ENCODE results near the gene EYA2.

The EYA2 gene

DNA sequence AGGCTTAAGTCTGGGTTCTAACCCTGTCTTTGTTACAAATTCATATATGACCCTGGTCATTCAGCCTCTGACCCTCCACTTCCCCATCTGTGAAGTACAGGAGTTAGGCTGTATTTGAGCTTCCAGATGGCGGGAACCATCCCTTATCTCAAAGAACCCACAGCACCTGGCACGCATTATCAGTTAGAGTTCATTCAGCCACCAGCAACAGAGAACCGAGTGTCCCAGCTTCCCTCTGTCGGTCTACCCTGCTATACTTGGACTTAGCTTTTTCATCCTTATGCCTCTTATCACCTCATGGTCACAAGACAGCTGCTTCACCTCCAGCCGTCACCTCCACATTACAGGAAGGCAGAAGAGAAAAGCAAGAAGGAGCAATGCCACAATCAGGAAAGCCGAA lies 147.8 kb downstream of the EYA2 start:
- DNase-seq, result no peak

DNA sequence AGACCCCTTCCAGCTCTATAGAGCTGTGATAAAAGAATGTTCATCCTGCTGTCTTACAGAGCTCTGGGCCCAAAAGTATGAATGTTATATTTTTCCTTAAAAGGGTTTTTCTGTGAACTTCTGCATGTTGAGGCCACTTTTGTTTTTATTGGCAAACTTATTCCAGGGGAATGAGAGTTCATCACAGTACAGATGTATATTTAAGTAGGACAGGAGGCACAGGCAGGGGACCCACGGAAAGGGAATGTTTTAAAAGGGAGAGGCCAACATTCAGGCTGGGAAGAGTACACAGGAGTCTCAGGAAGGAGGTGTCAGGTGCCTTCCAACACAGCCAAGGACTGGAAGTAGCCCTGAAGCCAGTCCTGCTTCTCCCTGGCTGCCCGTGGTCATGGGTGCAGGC lies 148.4 kb downstream of the EYA2 start:
- no peak for DNase-seq

DNA sequence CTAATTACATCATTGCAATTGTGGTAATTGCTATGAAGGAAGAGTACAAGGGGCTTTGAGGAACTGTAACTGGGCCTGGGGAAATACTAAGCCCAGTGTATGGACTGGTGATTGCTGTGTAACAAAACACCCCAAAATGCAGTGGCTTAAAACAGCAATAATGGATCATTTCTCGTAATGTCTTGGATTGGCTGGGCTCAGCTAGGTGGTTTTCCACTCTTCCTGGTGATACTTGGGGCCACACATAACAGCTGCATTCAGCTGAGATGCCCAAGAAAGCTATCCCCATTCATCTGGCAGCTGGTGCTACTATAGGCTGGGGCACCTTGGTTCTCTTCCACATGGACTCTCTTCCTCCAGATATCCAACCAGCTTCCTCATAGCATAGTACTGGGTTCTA lies 150.3 kb downstream of the EYA2 start:
- no peak for DNase-seq

DNA sequence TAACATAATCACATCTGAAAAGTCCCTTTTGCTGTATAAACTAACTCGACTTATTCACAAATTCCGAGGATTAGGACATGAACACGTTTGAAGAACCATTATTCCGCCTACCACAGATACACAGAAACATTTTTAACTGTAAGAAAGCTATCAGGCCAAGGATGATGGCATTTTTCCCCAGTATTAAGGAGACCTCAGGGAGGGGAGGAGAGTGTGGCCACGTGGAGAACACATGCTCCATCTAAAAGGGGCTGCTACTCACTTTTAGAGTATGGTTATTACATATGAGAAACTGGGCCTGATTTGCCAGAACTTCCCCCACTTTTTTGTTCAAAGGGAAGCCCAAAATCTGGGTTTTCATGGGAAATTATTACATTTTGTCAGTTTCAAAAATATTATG lies 153.4 kb downstream of the EYA2 start:
- DNase-seq, result no peak

DNA sequence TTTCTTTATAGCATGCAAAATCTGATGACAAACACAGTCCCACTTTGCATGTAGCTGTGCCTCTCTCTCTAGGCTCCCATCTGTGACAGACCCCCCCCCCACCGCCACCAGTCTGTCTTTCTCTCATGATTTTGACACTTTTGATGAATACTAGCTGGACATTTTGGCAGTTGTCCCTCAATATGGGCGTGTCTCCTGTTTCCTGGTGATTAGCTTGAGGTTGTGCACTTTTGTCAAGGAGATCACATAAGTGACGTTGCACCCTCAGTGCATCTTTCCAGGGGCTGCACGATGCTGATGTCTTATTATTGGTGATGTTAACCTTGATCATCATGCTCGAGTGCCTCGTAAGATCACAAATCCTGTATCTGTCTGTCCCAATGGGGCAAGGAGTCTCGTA lies 155.1 kb downstream of the EYA2 start:
- no peak for DNase-seq

DNA sequence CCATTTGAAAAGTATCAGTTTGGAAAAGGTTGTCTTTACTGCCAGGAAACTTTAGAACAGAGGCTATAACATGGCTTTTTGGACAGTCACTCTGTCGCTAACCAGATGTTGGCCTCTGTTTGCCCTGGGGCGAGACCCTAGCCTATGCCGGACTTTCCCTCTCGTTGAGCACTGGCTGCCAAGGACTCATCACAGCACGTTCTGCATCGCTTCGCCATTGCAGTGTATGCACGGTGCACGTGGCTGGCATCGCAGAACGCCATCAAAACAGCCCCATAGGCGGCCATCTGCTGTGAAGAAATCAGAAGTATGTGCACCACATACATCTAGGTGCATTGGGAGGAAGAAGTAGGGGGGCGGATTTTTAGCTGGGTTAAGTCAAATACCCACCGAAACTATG lies 156.4 kb downstream of the EYA2 start:
- no peak for DNase-seq

DNA sequence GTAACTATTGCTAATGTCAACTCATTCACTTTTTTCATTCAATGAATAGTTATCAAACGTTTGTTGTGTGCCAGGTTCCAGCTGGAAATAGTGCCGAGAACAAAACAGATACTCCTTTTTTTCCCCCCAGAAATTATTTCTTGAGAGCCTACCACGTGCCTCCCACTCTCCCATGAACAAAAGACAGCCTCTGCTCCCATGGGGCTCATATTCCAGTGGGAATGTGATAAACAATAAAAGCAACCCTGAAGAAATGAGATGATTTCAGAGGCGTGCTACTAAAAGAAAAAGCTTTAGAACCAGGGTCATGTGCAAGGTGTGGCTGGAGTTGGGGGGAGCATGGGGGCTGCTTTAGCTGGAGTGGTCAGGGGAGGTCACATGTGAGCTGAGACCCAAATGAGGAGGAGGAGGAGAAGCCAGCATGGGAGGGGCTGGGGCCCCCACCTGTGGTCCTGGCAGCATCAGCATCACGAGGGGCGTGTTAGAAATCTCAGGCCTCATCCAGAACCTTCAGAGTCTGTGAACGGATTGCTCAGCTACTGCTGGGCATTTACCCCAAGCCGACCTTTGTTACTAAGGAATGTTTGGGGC lies 157.4 kb downstream of the EYA2 start:
- DNase-seq, result no peak

DNA sequence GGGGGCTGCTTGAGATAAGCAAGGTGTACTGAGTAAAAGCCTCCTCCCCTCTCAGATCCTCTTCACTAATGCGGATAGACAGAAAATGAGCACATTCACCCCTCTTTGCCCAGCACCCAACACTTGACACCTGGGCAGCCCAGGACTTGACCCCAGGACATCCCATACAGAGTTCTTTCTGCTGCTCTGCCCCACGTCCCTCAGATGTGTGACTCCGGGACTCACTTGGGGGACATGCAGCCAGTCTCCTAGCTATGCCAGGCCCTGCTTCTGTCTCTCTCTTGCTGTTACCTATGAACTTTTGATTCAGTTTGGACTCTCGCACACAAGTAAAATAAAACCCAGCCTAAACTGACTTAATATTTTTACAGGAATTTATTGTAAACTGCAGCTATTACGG lies 159.9 kb downstream of the EYA2 start:
- no peak for DNase-seq

DNA sequence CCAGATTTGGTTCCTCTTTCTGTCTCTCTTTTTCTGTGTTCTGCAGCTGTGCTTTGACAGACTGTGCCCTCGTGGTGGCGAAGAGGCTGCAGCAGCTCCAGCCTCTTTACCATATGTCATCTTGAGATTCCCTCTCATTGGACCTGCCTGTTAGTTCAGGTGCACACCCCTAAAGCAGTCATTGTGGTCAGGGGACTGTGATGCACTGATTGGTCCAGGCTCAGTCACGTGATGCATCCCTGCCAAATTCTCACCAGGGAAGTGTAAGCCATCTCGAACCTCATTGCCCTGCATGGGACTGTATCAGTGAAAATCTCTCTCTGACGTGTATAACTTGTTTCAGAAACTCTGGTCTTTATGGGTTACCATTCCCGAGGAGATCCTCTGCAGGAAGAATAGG lies 160.3 kb downstream of the EYA2 start:
- no peak for DNase-seq

DNA sequence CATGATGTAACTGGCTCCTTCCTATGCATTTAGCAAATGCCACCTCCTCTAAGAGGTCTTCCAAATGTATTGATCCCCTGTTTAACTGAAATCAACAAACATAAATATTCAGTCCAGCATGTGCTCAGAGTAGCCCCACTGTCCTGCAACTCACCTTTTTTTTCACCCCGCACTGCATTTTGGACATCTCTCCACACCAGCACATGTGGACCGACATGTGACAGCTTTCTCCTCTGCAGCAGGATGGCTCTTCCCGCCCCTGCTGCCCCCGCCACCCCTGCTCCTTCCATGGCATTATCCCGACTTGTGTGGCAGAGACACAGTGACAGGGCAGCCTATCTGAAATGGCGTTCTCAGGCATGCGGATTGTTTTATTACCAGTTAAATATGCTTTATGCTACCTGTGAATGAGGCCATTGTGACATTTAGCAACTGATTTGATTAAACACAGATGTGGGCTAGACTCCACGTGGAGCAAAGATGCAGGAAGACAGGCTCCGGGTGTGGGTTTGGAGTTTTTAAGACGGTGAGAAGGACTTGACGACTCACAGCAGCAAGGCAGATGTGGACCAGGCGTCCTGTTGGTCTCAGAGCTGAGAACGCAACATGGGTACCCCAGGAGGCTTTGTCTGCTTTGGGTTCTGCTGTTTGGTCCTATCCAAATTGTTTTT lies 161.2 kb downstream of the EYA2 start:
- DNase-seq, result no peak

DNA sequence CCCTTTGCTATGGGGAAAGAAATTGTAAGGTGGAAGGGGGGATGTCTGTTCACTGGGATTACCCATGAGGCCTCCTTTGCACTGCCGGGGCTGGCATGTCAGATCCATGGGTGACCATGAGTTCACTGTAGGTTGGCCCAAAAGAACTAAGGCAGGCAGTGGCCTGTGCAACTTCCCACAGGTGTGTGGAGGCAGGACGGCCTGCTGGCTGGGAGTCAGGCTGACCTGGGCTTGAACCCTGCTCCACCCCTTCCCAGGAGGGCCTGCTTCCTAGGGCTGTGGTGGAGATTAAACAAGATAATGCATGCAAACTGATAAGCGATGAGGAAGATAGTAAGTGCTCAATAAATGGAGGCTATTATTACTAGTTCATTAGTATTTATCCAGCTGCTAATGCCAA lies 163.0 kb downstream of the EYA2 start:
- DNase-seq, result no peak

DNA sequence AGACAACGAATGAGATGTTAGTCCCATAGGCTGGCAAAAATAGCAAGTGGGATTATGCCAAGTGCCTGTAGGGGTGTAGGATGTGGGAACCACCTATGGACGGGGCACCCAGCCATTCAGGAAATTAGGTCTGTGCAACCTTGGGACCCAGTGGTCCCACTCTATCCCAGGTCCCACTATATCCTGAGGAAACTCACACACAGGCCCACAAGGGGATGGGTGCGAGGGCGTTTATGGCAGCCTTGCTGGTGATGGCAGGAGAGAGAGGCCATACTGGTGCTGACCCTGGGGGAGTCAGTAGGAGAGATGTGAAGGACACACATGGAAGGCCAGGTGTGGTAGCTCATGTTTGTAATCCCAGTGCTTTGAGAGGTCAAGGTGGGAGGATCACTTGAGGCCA lies 163.6 kb downstream of the EYA2 start:
- no peak for DNase-seq

DNA sequence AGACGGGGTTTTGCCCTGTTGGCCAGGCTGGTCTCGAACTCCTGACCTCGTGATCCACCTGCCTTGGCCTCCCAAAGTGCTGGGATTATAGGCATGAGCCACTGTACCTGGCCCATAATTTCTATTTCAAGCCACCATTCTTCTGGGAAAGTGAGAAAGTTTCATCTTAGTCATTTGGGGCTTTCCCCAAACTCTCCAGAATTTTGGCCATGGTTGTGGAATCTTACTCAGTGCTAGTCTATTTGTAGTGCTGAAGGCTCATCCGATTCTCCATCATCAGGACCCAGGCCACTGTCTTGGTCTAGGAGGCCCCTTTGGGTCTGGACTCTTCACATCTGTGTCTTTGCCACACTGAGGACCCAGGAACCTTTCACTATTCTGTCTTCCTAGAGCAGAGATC lies 164.9 kb downstream of the EYA2 start:
- DNase-seq, result no peak

DNA sequence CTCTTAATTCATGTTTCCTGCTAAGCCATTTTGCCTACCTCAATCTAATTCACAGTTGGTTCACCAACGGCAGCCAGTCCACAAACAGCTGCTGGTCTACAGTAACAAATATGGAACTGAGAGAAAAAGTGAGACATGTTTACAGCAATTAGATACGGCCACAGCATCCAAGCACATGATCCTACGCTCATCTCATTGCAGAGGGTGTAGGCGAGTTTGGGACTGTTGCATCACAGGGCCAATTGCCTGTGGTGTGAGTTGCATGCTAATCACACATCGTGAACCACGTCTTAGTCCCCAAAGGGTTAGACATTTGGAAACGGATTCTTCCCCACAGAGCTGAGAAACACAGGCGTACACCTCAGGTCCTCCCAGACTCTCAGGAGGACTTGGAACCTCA lies 166.9 kb downstream of the EYA2 start:
- no peak for DNase-seq

DNA sequence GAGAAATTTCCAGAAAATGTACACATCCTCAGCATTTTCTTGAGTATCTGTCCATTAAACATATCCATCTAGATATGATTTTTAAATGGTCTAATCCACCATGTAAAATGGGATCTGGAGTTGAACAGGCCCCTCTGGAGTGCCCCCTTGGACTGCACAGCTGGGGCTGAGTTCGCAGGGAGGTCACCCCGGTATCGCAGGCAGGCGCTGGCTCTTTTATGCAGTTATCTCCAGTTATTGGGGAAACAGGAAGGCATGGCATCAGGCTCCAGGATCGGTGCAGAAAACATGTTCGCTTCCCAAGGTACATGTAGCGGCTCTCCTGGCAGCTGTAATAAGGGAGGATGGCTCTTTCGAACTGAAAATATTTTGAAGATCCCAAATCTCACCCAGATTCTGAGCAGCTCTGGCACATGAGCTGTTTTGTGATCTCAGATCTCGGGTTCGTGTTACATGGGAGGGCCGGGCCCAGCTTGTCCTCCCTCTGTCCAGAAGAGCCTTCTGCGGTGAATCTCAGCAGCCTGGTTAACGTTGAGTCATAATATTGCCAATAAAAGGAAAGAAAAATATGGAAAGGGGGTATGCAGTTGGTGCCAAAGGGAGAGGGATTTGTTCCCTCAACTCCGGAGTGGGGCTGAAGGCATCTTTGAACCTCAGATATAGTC lies 167.7 kb downstream of the EYA2 start:
- DNase-seq, result no peak

DNA sequence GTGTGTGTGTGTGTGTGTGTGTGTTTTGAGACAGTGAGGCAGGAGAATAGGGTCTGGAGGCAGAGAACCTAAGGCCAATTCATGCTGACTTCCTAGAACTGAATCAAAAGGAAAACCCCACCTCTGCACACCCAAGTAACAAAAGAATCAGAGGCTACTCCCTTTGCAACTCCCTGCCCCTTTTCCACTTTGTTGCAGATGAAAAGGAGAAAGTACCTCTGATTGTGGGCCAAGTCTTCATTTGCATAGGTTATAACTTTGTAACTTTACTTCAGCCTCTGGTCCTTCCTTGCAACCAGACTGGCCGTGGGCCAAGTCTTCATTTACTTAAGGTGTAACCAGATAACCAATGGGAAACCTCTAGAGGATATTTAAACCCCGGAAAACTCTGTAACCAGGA lies 168.8 kb downstream of the EYA2 start:
- DNase-seq, result no peak

DNA sequence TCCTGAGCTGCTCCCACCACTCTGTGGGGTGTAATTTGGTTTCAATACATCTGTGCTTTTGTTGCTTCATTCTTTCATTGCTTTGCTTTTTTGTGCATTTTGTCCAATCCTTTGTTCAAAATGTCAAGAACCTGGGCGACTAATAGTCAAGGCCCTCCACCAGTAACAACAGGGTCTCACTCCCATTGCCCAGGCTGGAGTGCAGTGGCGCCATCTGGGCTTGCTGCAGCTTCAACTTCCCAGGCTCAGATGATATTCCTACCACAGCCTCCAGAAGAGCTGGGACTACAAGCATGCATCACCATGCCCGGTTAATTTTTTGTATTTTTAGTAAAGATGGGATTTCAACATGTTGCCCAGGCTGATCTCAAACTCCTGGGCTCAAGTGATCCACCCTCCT lies 169.2 kb downstream of the EYA2 start:
- DNase-seq, result no peak

DNA sequence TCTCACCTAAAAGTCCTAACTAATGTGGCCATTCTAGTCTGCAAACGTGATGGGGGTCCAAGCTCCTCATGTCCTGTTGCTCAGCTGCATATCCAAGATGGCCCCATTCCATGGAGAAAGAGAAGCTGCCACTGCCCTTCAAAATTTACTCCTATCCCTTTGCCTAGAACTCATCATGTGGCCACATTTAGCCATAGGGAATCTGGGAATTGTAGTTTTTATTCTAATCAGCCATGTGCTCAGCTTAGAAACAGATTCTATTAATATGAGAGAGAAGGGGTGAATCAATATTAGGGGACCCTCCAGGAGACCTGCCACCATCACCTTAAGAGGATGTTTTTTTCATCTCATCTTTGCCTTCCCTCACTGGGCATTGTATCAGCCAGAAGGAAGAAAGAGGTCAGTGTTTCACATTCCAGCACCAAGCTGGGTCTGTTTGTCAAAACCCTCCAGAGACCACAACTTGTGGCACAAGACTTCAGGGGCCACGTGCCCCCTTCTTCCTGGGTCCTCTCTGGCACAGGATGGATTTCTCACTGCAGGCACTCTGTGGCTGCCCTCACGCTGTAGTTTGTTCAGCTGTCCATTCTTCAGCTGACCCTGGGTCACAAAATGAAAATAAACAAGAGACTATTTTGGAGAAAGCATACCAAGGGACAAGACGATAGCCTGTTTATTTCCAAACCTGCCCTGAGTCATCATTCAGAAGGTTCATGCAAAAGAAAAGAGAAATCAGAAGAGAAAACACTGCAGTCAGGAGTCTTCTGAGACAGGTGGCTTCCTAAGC lies 172.0 kb downstream of the EYA2 start:
- DNase-seq, result no peak

DNA sequence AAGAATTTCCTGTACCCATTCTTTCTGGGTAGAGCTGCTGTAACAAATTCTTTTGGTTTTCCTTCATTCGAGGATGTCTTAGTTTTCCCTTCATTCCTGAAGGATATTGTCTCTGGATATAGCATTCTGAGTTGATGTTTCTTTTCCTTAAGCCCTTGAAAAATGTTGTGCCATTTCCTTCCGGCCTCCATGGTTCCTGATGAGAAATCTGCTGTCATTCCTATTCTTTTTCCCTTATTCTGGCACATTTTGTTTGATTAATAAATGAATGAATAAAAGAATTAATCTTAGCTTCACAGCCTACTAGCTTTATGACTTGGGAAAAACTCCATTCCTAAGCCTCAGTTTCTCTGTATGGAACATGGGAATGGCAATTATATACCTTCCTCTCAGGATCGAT lies 173.1 kb downstream of the EYA2 start:
- DNase-seq, result no peak

DNA sequence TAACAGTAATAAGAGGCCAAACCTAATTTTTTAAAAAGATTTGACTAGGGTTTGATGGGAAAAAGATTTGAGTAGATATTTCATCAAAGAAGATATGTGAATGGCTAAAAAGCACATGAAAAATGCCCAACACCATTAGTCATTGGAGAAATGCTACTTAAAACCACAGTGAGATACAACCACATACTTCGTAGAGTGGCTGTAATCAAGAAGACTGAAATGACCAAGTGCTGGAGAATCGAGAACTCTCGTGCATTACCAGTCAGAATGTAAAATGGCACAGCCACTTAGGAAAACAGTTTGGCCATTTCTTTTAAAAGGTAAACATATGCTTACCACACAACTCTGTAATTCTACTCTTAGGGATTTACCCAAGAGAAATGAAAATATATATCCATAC lies 175.5 kb downstream of the EYA2 start:
- DNase-seq, result no peak

DNA sequence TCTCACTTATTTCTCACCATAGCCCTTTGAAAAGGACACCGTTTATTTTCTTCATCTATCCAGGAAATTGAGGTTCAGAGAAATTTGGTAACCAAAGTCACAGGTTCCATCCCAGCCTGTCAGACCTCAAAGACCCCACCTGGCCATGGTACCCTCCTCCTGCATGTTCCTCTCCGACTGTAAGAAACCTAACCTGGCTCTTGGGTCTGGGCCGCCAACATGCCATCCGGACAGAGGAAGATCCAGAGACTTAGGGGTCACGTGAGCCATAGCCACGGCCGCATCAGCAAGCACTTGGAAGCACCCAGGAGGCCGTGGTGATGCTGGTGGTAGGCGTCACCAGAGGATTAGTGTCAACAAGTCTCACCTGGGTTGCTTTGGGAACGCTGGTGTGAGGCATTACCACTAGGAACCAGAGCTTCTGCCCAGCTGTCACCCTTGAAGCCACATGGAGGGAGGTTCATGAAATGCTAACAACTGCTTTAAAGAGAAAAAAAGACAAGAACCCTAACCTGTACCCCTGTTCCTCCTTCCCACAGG lies 177.1 kb downstream of the EYA2 start:
- DNase-seq, result no peak

DNA sequence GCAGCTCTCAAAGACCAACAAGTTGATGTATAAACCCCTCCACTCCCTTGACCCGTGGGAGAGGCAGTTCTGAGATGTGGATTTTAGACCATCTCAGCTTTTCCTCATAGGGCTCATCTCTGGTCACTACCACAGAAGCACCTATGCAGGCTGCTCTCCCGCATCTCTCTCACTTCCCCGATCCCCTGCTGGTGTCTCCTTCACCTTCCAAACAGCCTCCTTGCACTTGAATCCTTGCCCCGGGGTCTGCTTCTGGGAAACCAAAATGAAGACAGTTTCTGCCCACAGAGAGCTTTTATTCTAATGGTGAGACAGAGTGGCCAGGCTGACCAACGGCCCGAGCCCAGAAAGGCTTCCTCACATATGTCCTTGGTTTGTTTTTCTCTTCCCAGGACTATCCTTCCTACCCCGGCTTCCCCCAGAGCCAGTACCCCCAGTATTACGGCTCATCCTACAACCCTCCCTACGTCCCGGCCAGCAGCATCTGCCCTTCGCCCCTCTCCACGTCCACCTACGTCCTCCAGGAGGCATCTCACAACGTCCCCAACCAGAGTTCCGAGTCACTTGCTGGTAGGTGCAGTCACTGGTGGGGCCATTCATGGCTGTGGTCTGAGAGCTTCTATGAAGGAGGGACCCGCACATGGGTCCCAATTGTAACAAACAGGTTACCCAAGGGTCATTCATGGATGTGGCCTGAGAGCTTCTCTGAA lies 179.3 kb downstream of the EYA2 start:
- no peak for DNase-seq

DNA sequence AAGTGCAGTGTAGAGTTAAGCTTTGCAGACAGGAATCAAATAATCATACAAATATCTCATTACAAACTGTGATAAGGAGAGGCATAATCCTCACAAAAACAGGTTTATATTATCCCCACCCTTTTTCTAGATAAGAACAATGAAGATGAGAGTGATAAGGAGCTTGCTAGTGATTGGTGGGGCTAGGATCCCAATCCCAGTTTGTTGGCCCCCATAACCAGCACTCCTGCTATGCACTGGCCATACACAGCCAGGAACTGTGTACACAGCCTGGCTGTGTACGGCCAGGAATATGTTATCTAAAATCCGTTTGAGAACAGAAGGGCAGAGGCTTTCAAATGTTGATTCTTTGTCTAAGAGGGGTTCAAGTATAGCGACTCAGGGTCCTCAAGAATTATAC lies 180.6 kb downstream of the EYA2 start:
- no peak for DNase-seq

Data from CD4-positive, alpha-beta T cell treated with Interleukin-6 for 4 hours (primary cell).